Stimulated activated CD4-positive, alpha-beta T cell treated with anti-CD3 and anti-CD28 coated beads, Interleukin-12 subunit alpha, Interleukin-12 subunit beta, amount 100 ng/mL, for 48 hours (primary cell): ENCODE data around the gene SMURF1.

Source experiments
- DNase-seq, 3 donors: peaks; one replicate each; pipeline ENCODE4 v3.0.0-alpha.2; 2020; ENCODE audit warnings: low read depth in 2 of 3, low spot score in 1 of 3

Gene SMURF1

GRCh38 chr7:99098286-99098823 is 45.6 kb downstream of the SMURF1 start:
- no peak for DNase-seq

- no peak for DNase-seq
These were observed 46.2 kb downstream of the SMURF1 start for GRCh38 chr7:99097730-99098129.

- no peak for DNase-seq
These were observed 47.6 kb downstream of the SMURF1 start for GRCh38 chr7:99096124-99096887.

GRCh38 chr7:99095698-99096097 is 48.2 kb downstream of the SMURF1 start:
- DNase-seq, result no peak

- DNase-seq, result no peak
These were observed 49.5 kb downstream of the SMURF1 start for GRCh38 chr7:99094401-99094800.

- no peak for DNase-seq
These were observed 51.7 kb downstream of the SMURF1 start for GRCh38 chr7:99092064-99092720.

GRCh38 chr7:99090771-99091542 is 53.0 kb downstream of the SMURF1 start:
- DNase-seq, result no peak

GRCh38 chr7:99089914-99090629 is 53.8 kb downstream of the SMURF1 start:
- no peak for DNase-seq

- no peak for DNase-seq
These were observed 57.0 kb downstream of the SMURF1 start for GRCh38 chr7:99086944-99087343.

- DNase-seq, result no peak
These were observed 57.4 kb downstream of the SMURF1 start for GRCh38 chr7:99086532-99086931.

GRCh38 chr7:99083733-99084132 is 60.2 kb downstream of the SMURF1 start:
- DNase-seq, result no peak

GRCh38 chr7:99083068-99083651 is 60.7 kb downstream of the SMURF1 start:
- DNase-seq, result no peak

- DNase-seq, result no peak
These were observed 63.2 kb downstream of the SMURF1 start for GRCh38 chr7:99080679-99081078.

GRCh38 chr7:99079104-99079503 is 64.8 kb downstream of the SMURF1 start:
- no peak for DNase-seq

- DNase-seq, result no peak
These were observed 65.5 kb downstream of the SMURF1 start for GRCh38 chr7:99078416-99078815.

GRCh38 chr7:99076615-99077014 is 67.3 kb downstream of the SMURF1 start:
- DNase-seq, result no peak

GRCh38 chr7:99073839-99074446 is 70.0 kb downstream of the SMURF1 start:
- no peak for DNase-seq

- DNase-seq, result no peak
These were observed 71.8 kb downstream of the SMURF1 start for GRCh38 chr7:99072126-99072525.

GRCh38 chr7:99070361-99070760 is 73.5 kb downstream of the SMURF1 start:
- no peak for DNase-seq
